ENCODE data around the gene TMEM200A. TPM values are rescaled to one million over a fixed set of nuclear protein-coding genes. Genes with fewer than 3 reads are reported as not detected.
A peak's percentile ranks its signal among the peaks of the same experiment; 100 is the strongest.

The TMEM200A gene
- polyA plus RNA-seq, 1 of the 3 experiments (the other 2 are of a cell fraction) = 32.6 TPM

DNA sequence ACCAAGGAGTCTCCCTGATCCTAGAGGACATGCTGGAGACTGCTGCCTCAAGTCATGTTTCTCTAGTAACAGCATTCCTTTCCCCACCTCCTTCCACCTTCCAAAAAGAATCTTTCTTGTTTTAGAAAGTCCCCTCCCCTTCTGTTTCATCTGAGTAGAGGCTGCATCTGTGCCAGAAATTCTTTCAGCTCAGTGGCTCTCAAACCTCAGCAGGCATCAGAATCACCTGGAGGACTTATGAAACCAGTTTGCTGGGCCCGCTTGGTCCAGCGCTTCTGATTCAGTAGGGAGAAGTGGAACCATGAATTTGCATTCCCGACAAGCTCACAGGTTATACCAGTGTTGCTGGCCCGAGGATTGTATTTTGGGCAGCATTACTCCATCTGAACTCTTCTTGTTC, 55.1 kb downstream of the TMEM200A start:
- POLR2A ChIA-PET = no interaction called here
- no peak for DNase-seq
- H3K4me3 ChIP-seq (ENCODE audit: low read depth in 2 of 2, low read length in 1 of 2) = no peak overlapping the region

DNA sequence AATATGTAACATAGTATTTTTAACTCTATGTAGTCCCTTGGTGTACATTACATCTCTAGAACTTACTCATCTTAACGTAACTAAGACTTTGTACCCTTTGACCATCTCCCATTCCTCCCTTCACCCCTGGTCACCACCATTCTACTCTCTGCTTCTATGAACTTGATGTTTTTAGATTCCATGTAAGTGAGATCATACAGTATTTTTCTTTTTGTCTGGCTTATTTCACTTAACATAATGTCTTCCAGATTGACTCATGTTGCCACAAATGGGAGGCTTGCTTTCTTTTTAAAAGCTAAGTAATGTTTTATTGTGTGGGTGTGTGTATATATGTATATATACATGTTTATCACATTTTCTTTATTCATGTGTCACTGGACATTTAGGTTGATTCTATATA, 55.8 kb downstream of the TMEM200A start:
- H3K36me3 ChIP-seq (replicated peaks in 1 of 2; ENCODE audit: control insufficient read depth in 1 of 2, insufficient read depth in 2 of 2, low read length in 1 of 2) = peaks cover 0 to 34% of the 10 kb centered on the region in 2 experiments
- ChIA-PET CTCF (no interaction called here), POLR2A (no interaction called here)
- 9% methylated on average over 1 of the region's 1 CpG for WGBS (ENCODE audit: low lambda C conversion rate)
- H3K27ac ChIP-seq (ENCODE audit: low read depth in 2 of 2, low read length in 1 of 2) = peak overlapping the region in 1 of 2 experiments; percentile 74; a peak in 2 of 4 replicates
- no peaks in the 10 kb centered on the region for H3K27me3 ChIP-seq (ENCODE audit: insufficient read depth)
- no peak overlapping the region for H2AFZ ChIP-seq (ENCODE audit: low read depth)
- H3K9me2 ChIP-seq = no peaks in the 10 kb centered on the region
- no peak overlapping the region for H3K4me3 ChIP-seq (ENCODE audit: low read depth in 2 of 2, low read length in 1 of 2)
- peak overlapping the region; percentile 33; the same call in 1 of the 2 replicates for H3K9ac ChIP-seq
- H3K79me2 ChIP-seq (ENCODE audit: insufficient read depth) = peaks cover 74% of the 10 kb centered on the region
- peak overlapping the region; percentile 44; the same call in 1 of the 2 replicates for H3K4me2 ChIP-seq
- peaks cover 57% of the 10 kb centered on the region for H3F3A ChIP-seq (replicated peaks; ENCODE audit: insufficient read depth)
- DNase-seq = no peak
- H3K4me1 ChIP-seq (ENCODE audit: control insufficient read depth in 1 of 2, insufficient read depth in 2 of 2, low read depth in 1 of 2, low read length in 1 of 2) = peaks cover 2 to 19% of the 10 kb centered on the region in 2 experiments
- H4K20me1 ChIP-seq (ENCODE audit: insufficient read depth) = no peaks in the 10 kb centered on the region
- no peaks in the 10 kb centered on the region for H3K9me3 ChIP-seq
- TF ChIP-seq, protein P1, sequence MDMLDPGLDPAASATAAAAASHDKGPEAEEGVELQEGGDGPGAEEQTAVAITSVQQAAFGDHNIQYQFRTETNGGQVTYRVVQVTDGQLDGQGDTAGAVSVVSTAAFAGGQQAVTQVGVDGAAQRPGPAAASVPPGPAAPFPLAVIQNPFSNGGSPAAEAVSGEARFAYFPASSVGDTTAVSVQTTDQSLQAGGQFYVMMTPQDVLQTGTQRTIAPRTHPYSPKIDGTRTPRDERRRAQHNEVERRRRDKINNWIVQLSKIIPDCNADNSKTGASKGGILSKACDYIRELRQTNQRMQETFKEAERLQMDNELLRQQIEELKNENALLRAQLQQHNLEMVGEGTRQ (IDR thresholded peaks at IDR 0.05; ENCODE audit: borderline replicate concordance, low read depth, low read length) = no peak
- TF ChIP-seq GABPA (IDR thresholded peaks at IDR 0.05; ENCODE audit: low read depth) (no peak), TCF12 (IDR thresholded peaks at IDR 0.05) (peak; percentile 93), RFX5 (IDR thresholded peaks at IDR 0.05; ENCODE audit: low read length) (no peak), JUND (IDR thresholded peaks at IDR 0.05) (peak; percentile 75), FOSL2 (IDR thresholded peaks at IDR 0.05; ENCODE audit: borderline replicate concordance, low read depth) (peak; percentile 48; the same call in 1 of the 2 replicates), NRF1 (IDR thresholded peaks at IDR 0.05; ENCODE audit: low read depth, low read length) (no peak)
- TF ChIP-seq, protein P2, sequence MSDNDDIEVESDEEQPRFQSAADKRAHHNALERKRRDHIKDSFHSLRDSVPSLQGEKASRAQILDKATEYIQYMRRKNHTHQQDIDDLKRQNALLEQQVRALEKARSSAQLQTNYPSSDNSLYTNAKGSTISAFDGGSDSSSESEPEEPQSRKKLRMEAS (IDR thresholded peaks at IDR 0.05; ENCODE audit: low read depth) = no peak
- TF ChIP-seq, protein P3, sequence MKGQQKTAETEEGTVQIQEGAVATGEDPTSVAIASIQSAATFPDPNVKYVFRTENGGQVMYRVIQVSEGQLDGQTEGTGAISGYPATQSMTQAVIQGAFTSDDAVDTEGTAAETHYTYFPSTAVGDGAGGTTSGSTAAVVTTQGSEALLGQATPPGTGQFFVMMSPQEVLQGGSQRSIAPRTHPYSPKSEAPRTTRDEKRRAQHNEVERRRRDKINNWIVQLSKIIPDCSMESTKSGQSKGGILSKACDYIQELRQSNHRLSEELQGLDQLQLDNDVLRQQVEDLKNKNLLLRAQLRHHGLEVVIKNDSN (IDR thresholded peaks at IDR 0.05; ENCODE audit: borderline replicate concordance, low read depth) = no peak
- TF ChIP-seq, protein P4, sequence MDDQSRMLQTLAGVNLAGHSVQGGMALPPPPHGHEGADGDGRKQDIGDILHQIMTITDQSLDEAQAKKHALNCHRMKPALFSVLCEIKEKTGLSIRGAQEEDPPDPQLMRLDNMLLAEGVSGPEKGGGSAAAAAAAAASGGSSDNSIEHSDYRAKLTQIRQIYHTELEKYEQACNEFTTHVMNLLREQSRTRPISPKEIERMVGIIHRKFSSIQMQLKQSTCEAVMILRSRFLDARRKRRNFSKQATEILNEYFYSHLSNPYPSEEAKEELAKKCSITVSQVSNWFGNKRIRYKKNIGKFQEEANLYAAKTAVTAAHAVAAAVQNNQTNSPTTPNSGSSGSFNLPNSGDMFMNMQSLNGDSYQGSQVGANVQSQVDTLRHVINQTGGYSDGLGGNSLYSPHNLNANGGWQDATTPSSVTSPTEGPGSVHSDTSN (IDR thresholded peaks at IDR 0.05) = peak; percentile 91
- TF ChIP-seq, protein P5, sequence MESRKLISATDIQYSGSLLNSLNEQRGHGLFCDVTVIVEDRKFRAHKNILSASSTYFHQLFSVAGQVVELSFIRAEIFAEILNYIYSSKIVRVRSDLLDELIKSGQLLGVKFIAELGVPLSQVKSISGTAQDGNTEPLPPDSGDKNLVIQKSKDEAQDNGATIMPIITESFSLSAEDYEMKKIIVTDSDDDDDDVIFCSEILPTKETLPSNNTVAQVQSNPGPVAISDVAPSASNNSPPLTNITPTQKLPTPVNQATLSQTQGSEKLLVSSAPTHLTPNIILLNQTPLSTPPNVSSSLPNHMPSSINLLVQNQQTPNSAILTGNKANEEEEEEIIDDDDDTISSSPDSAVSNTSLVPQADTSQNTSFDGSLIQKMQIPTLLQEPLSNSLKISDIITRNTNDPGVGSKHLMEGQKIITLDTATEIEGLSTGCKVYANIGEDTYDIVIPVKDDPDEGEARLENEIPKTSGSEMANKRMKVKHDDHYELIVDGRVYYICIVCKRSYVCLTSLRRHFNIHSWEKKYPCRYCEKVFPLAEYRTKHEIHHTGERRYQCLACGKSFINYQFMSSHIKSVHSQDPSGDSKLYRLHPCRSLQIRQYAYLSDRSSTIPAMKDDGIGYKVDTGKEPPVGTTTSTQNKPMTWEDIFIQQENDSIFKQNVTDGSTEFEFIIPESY (IDR thresholded peaks at IDR 0.05; ENCODE audit: borderline replicate concordance, low read depth) = no peak

More for the DNA sequence above, 55.1 kb downstream of the TMEM200A start:
- H3K36me3 ChIP-seq (replicated peaks in 1 of 2; ENCODE audit: control insufficient read depth in 1 of 2, insufficient read depth in 2 of 2, low read length in 1 of 2) = peaks cover 0 to 38% of the 10 kb centered on the region in 2 experiments
- WGBS (ENCODE audit: low lambda C conversion rate) = 75% methylated on average over 4 of the region's 4 CpGs
- H3F3A ChIP-seq (replicated peaks; ENCODE audit: insufficient read depth) = peaks cover 52% of the 10 kb centered on the region
- H3K79me2 ChIP-seq (ENCODE audit: insufficient read depth) = peaks cover 79% of the 10 kb centered on the region
- H3K9me3 ChIP-seq = no peaks in the 10 kb centered on the region
- H3K4me1 ChIP-seq (ENCODE audit: control insufficient read depth in 1 of 2, insufficient read depth in 2 of 2, low read depth in 1 of 2, low read length in 1 of 2) = peaks cover 0 to 18% of the 10 kb centered on the region in 2 experiments; a peak in 2 of 4 replicates
- TF ChIP-seq, protein P6, sequence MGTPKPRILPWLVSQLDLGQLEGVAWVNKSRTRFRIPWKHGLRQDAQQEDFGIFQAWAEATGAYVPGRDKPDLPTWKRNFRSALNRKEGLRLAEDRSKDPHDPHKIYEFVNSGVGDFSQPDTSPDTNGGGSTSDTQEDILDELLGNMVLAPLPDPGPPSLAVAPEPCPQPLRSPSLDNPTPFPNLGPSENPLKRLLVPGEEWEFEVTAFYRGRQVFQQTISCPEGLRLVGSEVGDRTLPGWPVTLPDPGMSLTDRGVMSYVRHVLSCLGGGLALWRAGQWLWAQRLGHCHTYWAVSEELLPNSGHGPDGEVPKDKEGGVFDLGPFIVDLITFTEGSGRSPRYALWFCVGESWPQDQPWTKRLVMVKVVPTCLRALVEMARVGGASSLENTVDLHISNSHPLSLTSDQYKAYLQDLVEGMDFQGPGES (IDR thresholded peaks at IDR 0.05; ENCODE audit: low read depth, low read length) = no peak
- TF ChIP-seq, protein P1 (IDR thresholded peaks at IDR 0.05; ENCODE audit: borderline replicate concordance, low read depth, low read length) = no peak
- TF ChIP-seq, protein P4 (IDR thresholded peaks at IDR 0.05) = no peak
- TF ChIP-seq TEAD4 (IDR thresholded peaks at IDR 0.05; ENCODE audit: borderline replicate concordance, insufficient read depth) = no peak
- TF ChIP-seq EP300 (IDR thresholded peaks at IDR 0.05; ENCODE audit: borderline replicate concordance in 1 of 2, low read depth in 1 of 2, low read length in 1 of 2) = no peak
- no peak for TF ChIP-seq JUND (IDR thresholded peaks at IDR 0.05)
- no peak for TF ChIP-seq FOXM1 (IDR thresholded peaks at IDR 0.05; ENCODE audit: low read depth)
- TF ChIP-seq FOXJ3 (CRISPR knock-in tag; IDR thresholded peaks at IDR 0.05) = no peak
- TF ChIP-seq FOSL2 (IDR thresholded peaks at IDR 0.05; ENCODE audit: borderline replicate concordance, low read depth) = no peak
- TF ChIP-seq NRF1 (IDR thresholded peaks at IDR 0.05; ENCODE audit: low read depth, low read length) = no peak
- TF ChIP-seq NFIC (IDR thresholded peaks at IDR 0.05; ENCODE audit: borderline replicate concordance) = no peak
- TF ChIP-seq GABPA (IDR thresholded peaks at IDR 0.05; ENCODE audit: low read depth) = no peak
- no peak overlapping the region for H3K9ac ChIP-seq
- no peaks in the 10 kb centered on the region for H3K9me2 ChIP-seq
- H3K27ac ChIP-seq (ENCODE audit: low read depth in 2 of 2, low read length in 1 of 2) = peak overlapping the region in 1 of 2 experiments; percentile 74; a peak in 2 of 4 replicates
- CTCF ChIA-PET = interaction anchor here (0.9 kb wide), 1 partner anchor 22 kb away, joined by 3 read pairs; no protein-coding TSS in a partner anchor
- no peaks in the 10 kb centered on the region for H3K27me3 ChIP-seq (ENCODE audit: insufficient read depth)
- no peak overlapping the region for H2AFZ ChIP-seq (ENCODE audit: low read depth)
- no peaks in the 10 kb centered on the region for H4K20me1 ChIP-seq (ENCODE audit: insufficient read depth)
- H3K4me2 ChIP-seq = no peak overlapping the region
